ENCODE data around the gene ABTB2.
A peak's percentile ranks its signal among the peaks of the same experiment; 100 is the strongest.
"Not testable (repeated sequence)": the region's sequence is repeated elsewhere in the genome, so short reads cannot be mapped to it uniquely, and the experiment has no call there.

ABTB2 gene

GRCh38 chr11:34357701-34358257 is at the start of gene ABTB2:
Gene ABTB2 (minus strand): TSS chr11:34358010.
- DNase-seq: peak; percentile 94

GRCh38 chr11:34407121-34407813 is 49.5 kb upstream of the ABTB2 start:
- no peak for DNase-seq

GRCh38 chr11:34406413-34406812 is 48.6 kb upstream of the ABTB2 start:
- no peak for DNase-seq

- no peak for DNase-seq
Measured at GRCh38 chr11:34405079-34405858, 47.5 kb upstream of the ABTB2 start.

GRCh38 chr11:34404280-34404679 is 46.5 kb upstream of the ABTB2 start:
- no peak for DNase-seq

- DNase-seq: no peak
Measured at GRCh38 chr11:34403431-34403830, 45.6 kb upstream of the ABTB2 start.

- DNase-seq: no peak
Measured at GRCh38 chr11:34397811-34398210, 40.0 kb upstream of the ABTB2 start.

GRCh38 chr11:34397120-34397519 is 39.3 kb upstream of the ABTB2 start:
- DNase-seq: no peak

GRCh38 chr11:34395916-34396550 is 38.2 kb upstream of the ABTB2 start:
- no peak for DNase-seq

GRCh38 chr11:34394771-34395300 is 37.0 kb upstream of the ABTB2 start:
- no peak for DNase-seq

- DNase-seq: no peak
Measured at GRCh38 chr11:34387653-34388052, 29.8 kb upstream of the ABTB2 start.

GRCh38 chr11:34386356-34386755 is 28.5 kb upstream of the ABTB2 start:
- DNase-seq: not testable (repeated sequence)

- no peak for DNase-seq
Measured at GRCh38 chr11:34382532-34383276, 24.9 kb upstream of the ABTB2 start.

- DNase-seq: no peak
Measured at GRCh38 chr11:34381775-34382174, 24.0 kb upstream of the ABTB2 start.

GRCh38 chr11:34380696-34381095 is 22.9 kb upstream of the ABTB2 start:
- no peak for DNase-seq

- DNase-seq: no peak
Measured at GRCh38 chr11:34379539-34379938, 21.7 kb upstream of the ABTB2 start.

GRCh38 chr11:34379079-34379478 is 21.3 kb upstream of the ABTB2 start:
- DNase-seq: no peak

- DNase-seq: no peak
Measured at GRCh38 chr11:34373727-34374126, 15.9 kb upstream of the ABTB2 start.

- no peak for DNase-seq
Measured at GRCh38 chr11:34366522-34366921, 8.7 kb upstream of the ABTB2 start.

- DNase-seq: no peak
Measured at GRCh38 chr11:34364102-34364501, 6.3 kb upstream of the ABTB2 start.

GRCh38 chr11:34363363-34364084 is 5.7 kb upstream of the ABTB2 start:
- DNase-seq: no peak

GRCh38 chr11:34360046-34360445 is 2.2 kb upstream of the ABTB2 start:
- no peak for DNase-seq

Data from NCI-H2029 treated with DMSO at 0.1 percent for 48 hours (cell line).